Limb (tissue), 2 donors: Measurements from ENCODE around the gene EEF1AKMT3.

Source experiments
- DNase-seq, 2 donors: peaks; one replicate each; pipeline ENCODE4 v3.0.0-alpha.2; 2016; ENCODE audit errors: extremely low spot score in 2 of 2

The EEF1AKMT3 gene

GRCh38 chr12:57750561-57751431 is 21.6 kb upstream of the EEF1AKMT3 start:
- DNase-seq = no peak

GRCh38 chr12:57751432-57751787 is 21.0 kb upstream of the EEF1AKMT3 start:
- DNase-seq = no peak

DNA sequence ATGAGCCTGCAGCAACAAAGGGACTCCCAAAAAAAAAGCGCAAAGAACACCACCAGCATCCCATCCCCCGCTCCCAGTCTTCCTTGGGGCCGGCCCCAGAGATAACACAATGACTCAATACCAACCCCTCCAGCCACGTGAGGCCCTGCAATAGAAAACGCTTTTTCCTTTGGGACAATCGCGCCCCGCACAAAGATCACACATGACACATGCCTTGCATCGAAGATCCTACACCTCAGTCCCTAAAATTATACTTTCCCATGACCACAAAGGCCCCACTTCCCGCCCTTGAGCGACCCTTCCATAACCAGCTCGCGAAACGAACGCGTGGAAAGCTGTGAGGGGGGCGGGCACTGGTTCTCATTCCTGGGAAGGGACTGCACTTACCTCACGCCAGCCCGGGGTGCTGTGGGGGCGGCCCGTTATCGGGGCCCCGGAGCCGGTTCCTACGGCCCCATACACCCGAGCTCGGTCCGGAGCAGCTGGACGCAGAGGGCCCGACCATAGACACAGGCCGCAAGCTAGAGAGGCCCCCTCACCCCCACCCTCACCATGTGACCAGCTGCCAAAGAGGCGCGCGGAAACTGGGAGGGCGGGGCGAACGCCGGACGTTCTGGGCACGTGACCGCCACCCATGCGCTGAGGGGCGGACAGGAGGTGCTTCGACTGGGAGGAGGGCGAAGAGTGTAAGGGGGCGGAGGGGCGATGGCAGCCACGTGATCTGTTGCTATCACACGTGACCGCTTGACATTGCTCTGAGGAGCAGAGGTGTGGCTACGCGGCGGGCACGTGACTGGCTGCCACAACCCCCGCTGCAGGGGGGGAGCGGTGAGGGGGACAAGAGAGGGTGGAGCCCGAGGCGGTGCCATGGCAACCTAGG is 20.4 kb upstream of the EEF1AKMT3 start, which contains the start of gene CDK4:
Gene CDK4 (minus strand): TSS at position 523 of the 880 bp plus-strand sequence. CDS start 593 bp downstream, outside the sequence.
- peak; percentile 99 for DNase-seq

DNA sequence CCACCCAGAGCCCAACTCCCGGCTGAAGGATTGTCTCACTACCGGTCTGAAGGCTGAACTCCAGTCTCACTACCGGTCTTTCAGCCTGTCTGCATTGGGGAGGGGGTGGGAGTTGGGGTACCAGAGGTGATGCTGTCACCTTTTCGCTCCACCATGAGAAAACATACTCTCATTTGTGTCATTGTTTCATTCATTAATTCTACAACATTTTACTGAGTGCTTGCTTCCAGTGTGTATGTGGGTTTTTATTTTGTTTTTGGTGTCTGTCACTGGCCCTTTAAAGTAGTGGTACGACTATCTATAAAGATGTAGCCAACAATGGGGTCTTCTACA is 19.8 kb upstream of the EEF1AKMT3 start:
- no peak for DNase-seq

DNA sequence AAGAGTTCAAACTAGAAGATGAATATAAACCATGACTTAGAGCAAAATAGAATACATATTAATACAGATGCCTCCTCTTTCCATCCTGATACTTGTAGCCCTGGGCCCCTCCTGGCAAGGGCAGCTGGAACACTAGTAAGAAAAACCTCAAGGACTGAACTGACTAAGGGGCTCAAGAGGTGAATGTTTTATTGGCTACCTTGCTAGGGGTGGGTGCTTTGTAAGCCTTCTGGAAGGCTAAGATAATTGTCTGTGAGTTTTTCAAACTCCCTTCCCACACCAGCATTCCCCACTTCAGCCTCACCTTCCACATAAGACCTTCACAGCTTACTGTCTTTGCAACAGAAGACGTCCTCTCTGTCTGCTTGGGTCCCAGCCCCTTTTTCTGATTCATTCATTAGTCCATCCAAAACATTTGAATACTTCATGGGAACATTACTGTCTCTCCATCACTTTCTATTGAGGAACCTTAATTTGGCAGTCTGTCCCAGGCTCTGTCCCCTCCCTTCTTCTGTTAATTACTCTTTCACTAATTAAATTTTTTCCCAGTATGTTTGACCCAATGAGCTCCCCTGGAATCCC is 18.6 kb upstream of the EEF1AKMT3 start:
- DNase-seq = no peak

- DNase-seq = peak in 1 of 2 donors; percentile 79
Observed at GRCh38 chr12:57754411-57755193, 17.8 kb upstream of the EEF1AKMT3 start, which contains the start of gene MARCHF9. Gene MARCHF9, plus strand, starts transcription at chr12:57755103. Its CDS starts 426 bp downstream, at chr12:57755529.

DNA sequence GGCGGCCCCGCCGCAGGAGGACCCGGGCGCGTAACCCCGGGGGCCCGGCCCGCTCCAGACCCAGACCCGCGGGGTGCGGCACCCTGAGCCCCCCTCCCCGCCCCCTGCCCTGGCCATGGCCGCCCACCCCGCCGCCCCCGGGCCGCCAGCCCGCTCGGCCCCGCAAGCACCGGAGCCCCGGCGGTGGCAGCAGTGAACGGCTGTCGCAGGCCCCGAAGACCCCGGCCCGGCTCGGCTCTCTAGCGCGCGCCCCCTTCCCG is 17.3 kb upstream of the EEF1AKMT3 start:
- no peak for DNase-seq

DNA sequence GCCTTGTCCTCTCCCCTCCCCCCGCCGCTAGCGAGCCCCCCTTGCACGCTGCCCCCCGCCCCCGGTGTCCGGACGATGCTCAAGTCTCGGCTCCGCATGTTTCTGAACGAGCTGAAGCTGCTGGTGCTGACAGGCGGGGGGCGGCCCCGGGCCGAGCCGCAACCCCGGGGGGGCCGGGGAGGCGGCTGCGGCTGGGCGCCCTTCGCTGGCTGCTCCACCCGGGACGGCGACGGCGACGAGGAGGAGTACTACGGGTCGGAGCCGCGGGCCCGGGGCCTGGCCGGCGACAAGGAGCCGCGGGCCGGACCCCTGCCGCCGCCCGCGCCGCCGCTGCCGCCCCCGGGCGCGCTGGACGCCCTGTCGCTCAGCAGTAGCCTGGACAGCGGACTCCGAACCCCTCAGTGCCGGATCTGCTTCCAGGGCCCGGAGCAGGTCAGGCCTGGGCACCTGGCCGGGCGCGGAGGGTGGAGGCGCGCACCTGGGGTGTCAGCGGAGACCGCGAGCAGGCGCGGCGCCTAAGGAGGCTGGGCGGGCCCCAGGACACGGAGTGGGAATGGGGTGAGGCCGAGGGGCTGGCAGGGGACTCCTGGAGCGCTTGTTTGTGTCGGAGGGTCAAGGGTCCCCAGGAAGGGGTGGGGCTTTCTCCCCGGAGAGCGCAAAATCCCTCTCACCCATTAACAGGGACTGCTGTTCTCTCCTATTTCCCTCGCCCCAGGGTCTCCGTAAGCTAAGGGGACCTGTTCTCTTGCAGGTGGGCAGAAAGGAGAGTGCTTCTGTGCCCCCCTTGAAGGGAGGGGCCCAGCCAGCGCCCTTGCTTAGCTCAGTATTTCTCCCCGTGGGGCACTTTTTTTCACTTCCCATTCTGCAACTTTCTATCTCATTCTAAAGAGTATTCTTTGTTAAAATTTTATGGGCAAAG is 16.7 kb upstream of the EEF1AKMT3 start:
- DNase-seq = peak in 1 of 2 donors; percentile 61

GRCh38 chr12:57756406-57757341 is 15.7 kb upstream of the EEF1AKMT3 start:
- DNase-seq = peak in 1 of 2 donors; percentile 58

GRCh38 chr12:57757771-57758170 is 14.6 kb upstream of the EEF1AKMT3 start:
- no peak for DNase-seq

GRCh38 chr12:57758552-57759359 is 13.7 kb upstream of the EEF1AKMT3 start:
- DNase-seq = no peak

DNA sequence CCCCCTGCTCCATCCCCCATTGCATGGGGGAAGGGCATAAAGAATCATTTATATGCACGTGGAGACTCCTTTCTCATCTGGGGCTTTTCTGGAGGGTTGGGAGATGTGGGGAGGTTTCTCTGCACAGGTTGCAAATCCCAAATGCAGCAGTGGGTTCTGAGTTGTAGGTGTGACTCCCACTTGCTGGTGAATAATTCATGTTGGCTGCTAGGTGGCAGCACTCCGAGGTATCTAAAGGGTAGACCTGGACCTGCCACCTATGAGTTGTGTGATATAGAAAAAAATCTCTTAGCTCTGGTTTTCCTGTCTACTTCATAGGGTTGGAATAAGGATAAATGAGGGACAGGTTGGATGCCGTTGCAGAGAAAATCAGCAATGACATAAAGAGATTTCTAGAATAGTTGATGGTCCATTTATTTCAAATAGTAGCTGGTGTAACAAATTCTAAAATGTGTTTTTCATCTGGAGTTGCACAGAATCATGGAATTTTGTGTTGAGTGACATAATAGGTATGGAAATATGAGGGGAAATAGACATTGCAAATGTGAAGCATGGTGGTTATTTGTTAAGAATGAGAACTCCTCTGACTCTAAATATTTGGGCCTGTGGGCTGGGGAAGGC is 12.9 kb upstream of the EEF1AKMT3 start:
- no peak for DNase-seq

GRCh38 chr12:57760347-57760982 is 11.9 kb upstream of the EEF1AKMT3 start:
- DNase-seq = peak in 1 of 2 donors; percentile 62

GRCh38 chr12:57761391-57761998 is 10.9 kb upstream of the EEF1AKMT3 start:
- DNase-seq = no peak

- no peak for DNase-seq
Observed at GRCh38 chr12:57762463-57762862, 10.0 kb upstream of the EEF1AKMT3 start.

DNA sequence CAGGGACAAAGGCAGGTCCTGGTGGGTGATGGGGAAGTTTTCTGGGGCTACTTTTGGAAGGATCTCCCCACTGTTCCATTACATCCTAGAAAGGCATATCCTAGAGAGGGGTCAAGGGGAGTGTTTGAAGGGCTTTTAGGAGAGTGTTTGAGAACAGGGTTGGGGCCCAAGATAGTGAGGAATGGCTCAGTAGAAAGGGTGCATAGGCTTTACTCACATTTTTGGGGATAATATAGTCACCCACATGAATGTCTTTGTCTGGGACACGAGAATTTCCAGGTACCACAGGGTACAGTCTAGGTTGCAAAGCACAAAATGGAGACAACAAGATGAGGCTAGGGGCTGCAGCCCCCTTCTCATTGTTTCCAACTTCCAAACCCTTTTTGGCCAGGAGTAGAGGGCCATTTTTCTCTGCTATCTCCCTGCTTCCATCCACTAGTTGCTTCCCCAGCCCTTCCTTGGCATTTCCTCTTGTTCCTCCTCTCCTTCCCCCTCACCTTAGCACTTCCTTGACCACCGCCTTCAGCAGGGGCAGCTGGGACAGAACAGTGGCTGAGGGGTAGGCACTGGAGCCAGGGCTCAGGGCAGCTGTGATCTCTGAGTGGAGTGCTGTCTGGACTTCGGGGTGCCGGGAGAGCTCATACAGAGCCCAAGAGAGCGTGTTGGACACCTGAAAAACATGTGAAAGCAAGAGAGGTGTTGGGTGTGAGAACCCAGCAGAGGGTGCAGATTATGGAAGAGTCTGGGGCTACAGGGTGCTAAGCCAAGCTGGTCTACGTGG is 8.3 kb upstream of the EEF1AKMT3 start:
- DNase-seq = no peak
